ENCODE measurements around the gene KLHDC7A.
A peak's percentile ranks its signal among the peaks of the same experiment; 100 is the strongest.
"Not testable (repeated sequence)": the region's sequence is repeated elsewhere in the genome, so short reads cannot be mapped to it uniquely, and the experiment has no call there.

Gene KLHDC7A

DNA sequence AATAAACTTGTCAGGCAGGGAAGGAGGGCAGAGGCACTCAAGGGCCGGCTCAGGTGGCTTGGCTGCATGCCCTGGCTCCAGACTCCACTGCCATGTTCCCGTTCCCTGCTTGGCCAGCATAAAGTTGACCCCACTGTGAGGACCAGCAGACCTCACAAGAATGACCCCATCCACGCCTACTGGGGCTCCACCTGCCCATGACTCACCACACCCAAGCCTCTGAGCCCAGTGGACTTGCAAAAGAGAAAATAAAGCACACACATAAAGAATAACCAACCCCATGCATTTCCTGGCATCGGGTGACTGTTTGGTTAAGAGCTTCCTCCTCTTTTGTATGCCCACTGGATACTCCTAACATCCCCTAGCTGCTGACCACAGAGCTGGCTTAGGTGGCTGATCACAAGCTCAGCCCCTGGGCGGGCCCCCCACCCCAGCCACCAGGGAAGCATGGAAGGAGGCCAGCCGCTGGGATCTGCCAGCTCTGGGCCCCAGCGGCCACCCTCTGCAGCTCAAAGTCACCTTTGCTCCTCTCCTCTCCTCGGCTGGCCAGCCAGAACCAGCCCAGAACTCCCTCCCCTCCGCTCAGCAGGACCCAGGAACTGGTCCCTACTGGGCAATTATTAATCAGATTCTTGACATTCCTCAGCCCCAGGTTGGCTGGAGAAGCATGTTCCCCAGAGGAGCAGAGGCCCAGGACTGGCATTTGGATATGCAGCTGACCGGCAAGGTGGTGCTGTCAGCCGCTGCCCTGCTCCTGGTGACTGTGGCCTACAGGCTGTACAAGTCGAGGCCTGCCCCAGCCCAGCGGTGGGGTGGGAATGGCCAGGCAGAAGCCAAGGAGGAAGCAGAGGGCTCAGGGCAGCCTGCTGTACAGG, at the start of gene KLHDC7A:
TSS of gene KLHDC7A (plus strand) at position 616 of the 875 bp plus-strand sequence. CDS start at position 668, 52 bp downstream.
- no peak for DNase-seq
- TF ChIP-seq POLR2A (IDR thresholded peaks at IDR 0.05; ENCODE audit: low read length), result no peak

DNA sequence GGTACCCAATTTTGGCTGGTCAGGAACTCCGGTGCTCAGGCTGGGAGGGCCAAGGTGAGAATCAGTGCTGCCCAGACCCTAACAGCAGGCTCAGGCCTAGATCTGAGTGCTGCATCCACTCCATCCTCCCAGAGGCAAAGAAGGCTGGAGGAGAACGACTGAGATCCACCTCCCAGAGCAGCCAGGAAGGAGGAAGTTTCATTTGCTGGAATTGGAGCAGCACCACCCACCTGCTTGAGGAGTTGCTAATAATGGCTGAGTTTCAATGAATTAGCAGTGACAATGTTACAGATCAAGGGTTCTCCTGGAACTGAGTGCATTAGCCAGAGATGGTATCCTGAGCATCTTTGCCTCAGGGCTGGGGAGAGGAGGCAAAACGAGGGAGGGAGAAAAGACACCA, 46.7 kb upstream of the KLHDC7A start:
- DNase-seq, result no peak
- no peak for TF ChIP-seq POLR2A (IDR thresholded peaks at IDR 0.05; ENCODE audit: low read length)
- no peak for TF ChIP-seq GATA1 (IDR thresholded peaks at IDR 0.05; ENCODE audit: low read depth, low read length)

DNA sequence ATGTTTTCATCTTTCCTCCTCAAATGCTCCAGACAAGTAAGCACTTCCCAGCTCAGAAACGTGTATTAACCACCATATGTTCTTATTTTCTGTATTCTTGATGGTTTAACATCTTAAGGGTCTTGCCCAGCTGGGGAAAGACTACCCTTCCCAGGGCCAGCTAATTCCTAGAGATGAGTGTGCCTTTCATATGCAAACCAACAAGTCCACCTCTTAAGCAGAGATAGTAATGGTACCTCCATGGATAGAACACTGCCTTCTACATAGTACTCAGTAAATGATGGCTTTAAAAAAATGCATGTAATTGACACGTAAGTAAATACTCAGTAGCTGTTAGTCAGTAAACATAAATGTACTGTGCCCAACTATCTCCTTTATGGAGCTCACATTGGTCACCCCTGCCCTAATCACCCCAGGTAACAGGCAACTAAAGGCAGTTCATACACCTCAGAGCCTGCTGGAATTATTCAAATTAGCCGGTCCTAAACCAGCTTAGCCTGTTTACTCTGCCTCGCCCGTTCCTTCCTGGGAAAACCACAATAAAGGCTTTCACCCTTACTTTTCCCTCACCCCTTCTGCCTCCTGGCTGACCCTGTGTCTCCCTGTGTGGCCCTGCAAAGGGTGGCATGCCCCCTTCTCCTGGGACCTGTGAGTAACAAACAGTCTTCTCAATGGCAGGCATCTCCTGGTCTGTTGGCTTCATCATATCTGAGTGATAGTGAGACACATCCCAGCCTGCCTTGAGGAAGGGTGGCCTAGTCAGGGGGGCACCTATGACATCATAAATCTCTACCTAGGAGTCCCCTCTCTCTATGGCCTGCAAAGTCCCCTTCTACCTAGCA, 40.1 kb upstream of the KLHDC7A start:
- no peak for TF ChIP-seq GATA1 (IDR thresholded peaks at IDR 0.05; ENCODE audit: low read depth, low read length)
- TF ChIP-seq POLR2A (IDR thresholded peaks at IDR 0.05; ENCODE audit: low read length), result no peak
- DNase-seq, result no peak

DNA sequence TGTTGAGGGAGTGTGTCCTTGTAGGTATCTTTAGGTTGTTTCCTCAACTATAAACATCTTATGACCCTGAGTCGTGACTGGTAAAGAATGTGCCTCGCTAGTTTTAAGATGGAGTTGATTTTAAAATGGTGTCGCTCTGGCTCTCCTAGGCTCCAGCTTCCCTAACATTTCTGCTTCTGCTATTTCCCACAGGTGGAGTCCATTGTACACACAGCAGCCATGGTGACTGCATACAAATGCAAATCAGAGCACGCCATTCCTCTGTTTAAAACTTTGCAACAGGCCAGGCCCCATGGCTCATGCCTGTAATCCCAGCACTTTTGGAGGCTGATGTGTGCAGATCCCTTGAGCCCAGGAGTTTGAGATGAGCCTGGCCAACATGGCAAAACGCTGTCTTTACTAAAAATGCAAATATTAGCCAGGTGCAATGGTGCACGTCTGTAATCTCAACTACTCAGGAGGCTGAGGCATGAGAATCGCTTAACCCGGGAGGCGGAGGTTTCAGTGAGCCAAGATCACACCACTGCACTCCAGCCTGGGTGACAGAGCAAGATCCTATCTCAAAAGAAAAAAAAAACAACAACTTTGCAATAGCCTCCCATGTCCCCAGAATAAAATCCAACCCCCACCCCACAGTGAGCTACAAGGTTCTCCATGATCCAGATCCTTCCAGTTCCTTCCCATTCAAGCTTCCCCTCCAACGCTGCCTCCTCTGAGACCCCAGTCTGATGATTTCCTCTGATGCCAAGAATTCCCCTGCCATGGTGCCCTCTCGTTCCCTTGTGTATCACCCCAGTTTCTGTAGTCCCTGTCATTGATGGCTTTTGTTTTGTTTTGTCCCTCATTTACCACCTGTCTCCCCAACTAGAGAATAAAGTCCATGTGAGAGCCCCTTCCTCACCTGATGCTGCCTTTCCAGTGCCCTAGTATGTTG, 36.9 kb upstream of the KLHDC7A start:
- no peak for DNase-seq
- TF ChIP-seq POLR2A (IDR thresholded peaks at IDR 0.05; ENCODE audit: low read length) (no peak), GATA1 (IDR thresholded peaks at IDR 0.05; ENCODE audit: low read depth, low read length) (no peak)

DNA sequence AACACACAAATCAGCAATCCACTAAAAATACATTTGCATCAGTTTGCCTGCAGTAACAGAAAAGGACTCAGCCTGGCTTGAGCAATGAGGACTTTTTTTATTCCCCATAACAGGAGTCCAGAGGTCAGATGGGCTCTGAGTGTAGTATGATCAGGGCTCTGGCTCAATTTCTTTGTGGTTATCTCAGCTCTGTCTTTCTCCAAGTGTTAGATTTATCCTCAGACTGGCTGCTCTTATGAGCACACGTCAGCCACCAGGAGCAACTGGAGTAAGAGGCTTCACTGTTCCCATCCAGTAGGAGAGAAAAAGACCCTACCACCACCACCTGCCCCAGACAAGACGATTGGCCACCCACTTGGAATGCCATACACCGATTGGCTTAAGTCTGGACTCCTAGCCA, 36.2 kb upstream of the KLHDC7A start:
- no peak for DNase-seq
- no peak for TF ChIP-seq GATA1 (IDR thresholded peaks at IDR 0.05; ENCODE audit: low read depth, low read length)
- TF ChIP-seq POLR2A (IDR thresholded peaks at IDR 0.05; ENCODE audit: low read length), result no peak

DNA sequence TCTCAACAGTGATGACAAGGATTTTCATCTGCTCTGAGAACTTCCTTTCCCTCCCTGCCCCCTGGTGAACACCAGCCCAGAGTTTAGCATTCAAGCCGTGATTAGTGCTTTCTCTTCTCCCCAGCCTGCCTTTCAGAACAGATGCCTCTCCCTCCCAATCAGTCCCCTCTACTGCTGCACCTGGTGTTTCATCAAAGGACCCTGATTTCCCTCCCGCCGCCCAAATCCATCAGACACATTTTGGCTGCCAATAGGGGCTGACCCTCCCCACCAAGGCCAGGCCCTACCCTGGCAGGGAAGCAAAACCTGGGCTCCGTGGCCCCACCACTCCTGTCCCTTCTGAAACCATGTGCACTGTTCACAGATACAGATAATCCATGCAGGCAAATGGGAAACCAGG, 34.0 kb upstream of the KLHDC7A start:
- TF ChIP-seq POLR2A (IDR thresholded peaks at IDR 0.05; ENCODE audit: low read length), result no peak
- TF ChIP-seq GATA1 (IDR thresholded peaks at IDR 0.05; ENCODE audit: low read depth, low read length), result no peak
- DNase-seq, result no peak

DNA sequence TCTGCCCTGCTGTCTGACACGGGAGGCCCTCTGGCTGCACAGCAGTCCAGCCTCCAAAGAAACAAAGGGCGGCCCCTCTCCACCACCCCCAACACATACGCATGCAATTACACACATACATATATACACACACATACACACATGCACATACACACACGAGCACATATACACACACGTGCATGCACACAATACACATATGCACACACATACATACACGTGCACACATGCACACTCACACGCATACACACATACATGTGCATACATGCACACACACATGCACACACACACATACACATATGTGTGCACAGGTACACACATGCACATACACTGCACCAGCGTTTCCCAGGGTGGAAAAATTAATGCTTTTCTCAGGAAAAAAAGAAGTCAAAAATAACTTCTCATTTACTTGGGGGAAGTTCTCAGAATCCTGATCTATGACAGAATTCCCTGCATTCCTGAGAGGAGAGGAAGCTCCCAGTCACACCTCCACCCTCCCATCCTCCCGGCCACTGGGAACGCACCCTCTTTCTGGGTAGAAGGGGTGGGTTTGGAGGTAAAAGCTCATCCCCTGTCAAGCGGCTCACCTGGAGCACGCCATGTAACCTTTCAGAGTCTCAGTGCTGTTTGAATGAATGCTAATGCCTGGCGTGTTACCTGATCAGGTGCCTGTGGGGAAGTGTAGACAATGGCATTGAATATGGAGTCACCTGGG, 33.1 kb upstream of the KLHDC7A start:
- no peak for TF ChIP-seq POLR2A (IDR thresholded peaks at IDR 0.05; ENCODE audit: low read length)
- TF ChIP-seq GATA1 (IDR thresholded peaks at IDR 0.05; ENCODE audit: low read depth, low read length), result no peak
- no peak for DNase-seq

DNA sequence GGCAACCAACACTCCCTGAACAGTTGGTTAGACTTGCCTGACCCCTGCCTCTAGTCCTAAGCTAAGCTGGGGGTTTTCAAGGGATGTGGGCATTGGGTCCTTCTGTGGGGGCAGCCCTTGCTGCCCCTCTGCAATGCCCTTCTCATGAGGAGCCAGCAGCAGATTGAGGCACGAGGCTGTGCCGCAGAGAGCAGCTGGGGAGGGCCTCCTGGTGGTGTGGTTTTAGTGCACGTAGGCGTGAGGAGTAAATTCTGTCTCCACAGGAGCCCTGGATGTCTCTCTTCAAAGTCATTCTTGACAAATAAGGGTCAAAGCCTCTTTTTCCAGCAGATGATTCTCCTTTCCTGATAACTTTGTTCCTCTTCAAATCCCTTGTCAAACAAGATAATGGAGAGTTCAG, 31.8 kb upstream of the KLHDC7A start:
- DNase-seq, result no peak
- TF ChIP-seq GATA1 (IDR thresholded peaks at IDR 0.05; ENCODE audit: low read depth, low read length) (no peak), POLR2A (IDR thresholded peaks at IDR 0.05; ENCODE audit: low read length) (no peak)

DNA sequence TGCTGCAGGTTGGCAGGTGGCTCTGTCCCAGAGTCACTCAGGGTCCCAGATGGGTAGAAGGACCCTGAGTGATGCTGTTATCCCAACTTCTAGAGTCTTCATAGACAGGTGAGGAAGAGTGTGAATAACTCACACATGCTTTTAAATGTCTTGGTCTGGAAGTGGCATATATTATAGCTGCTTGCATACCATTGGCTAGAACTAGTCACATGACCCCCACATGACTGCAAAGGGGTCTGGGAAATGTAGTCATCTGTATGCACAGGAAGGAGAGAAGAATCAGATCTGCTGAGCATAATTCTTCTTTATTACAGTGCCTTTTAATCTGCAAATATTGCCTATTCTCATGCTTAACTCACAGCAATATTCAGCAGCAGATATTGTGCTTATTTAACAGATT, 28.2 kb upstream of the KLHDC7A start:
- TF ChIP-seq GATA1 (IDR thresholded peaks at IDR 0.05; ENCODE audit: low read depth, low read length) (no peak), POLR2A (IDR thresholded peaks at IDR 0.05; ENCODE audit: low read length) (no peak)
- DNase-seq, result peak; percentile 6 to 39

DNA sequence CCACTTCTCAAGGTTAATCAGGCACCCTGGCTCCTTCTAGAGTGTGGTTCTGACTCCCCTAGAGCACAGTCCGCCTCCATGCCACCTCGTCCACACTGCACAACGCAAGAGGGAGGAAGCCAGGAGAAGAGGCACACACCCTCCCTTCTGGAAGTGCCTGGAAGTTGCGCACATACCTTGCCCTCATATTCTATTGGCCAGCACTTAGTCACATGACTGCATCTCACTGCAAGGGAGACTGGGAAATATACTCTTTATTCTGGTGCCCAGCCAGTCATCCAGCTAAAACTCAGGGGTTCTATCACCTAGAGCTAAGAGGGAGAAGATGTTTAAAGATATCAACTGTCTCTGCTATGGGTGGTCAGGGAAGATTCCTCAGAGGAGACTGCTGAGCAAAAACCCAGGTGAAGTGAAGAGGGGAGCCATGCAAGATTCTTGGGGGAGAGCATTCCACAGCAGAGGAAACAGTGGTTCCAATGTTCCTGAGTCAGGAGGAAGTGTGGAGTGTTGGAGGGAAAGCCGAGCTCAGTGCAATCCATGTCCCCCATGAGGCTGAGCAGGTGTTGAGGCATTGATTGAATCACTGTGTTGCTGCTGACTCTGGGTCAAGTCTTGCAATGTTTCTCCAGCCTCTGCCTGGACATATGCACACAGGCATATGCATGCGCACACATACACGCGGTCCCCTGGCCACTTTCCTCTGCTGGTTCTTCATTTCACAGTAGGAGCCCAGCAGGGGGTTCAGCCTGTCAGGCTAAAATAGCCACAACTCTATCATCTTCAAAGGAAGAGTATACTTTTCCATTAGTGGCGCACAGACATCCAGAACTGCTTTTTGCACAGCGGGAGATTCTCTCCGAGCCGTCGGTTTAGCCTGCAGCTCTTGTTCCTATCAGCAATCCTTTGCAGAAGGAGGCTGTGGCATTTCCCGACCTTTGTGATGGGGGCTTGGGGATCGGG, 22.3 kb upstream of the KLHDC7A start:
- no peak for TF ChIP-seq POLR2A (IDR thresholded peaks at IDR 0.05; ENCODE audit: low read length)
- no peak for DNase-seq

DNA sequence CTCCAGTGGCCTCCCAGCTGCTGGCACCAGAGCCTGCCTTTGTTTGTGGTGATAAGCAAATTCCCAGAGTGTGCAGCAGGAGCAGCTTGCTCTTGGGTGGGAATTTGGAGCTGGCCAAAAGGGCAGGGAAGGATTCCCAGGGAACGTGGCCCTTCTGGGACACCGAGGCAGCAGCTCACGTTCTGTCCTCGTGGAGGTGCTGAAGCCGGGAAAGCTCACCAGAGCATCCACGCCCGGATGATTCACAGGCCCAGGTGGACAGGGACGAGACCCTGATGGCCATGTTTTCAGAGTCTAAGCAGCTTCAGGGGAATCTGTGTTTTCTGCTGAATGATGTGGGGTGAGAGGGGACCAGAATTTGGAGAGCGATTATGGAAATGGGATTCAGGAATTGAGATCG, 19.1 kb upstream of the KLHDC7A start:
- TF ChIP-seq POLR2A (IDR thresholded peaks at IDR 0.05; ENCODE audit: low read length), result no peak
- no peak for DNase-seq

DNA sequence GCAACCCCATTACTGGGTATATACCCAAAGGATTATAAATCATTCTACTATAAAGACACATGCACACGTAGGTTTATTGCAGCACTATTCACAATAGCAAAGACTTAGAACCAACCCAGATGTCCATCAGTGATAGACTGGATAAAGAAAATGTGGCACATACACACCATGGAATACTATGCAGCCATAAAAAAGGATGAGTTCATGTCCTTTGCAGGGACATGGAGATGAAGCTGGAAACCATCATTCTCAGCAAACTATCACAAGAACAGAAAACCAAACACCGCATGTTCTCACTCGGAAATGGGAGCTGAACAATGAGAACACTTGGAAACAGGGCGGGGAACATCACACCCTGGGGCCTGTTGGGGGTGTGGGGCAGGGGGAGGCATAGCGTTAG, 18.2 kb upstream of the KLHDC7A start:
- not testable (repeated sequence) for DNase-seq
